Fibroblast of the aortic adventitia (primary cell): ENCODE measurements around the gene LYRM4. TPM values are rescaled to one million over a fixed set of nuclear protein-coding genes. Genes with fewer than 3 reads are reported as not detected.

ENCODE experiments used
- DNase-seq: peaks from one replicate; pipeline ENCODE4 v3.0.0-alpha.2; 2010; ENCODE audit warnings: low read depth
- H3K4me3 ChIP-seq: 2 replicates; pipeline ENCODE4 v1.5.1; 2011; ENCODE audit warnings: low read depth, mild to moderate bottlenecking, control low read depth, low read length, moderate library complexity
- CTCF ChIP-seq: IDR thresholded peaks from 2 replicates; pipeline ENCODE4 v1.5.1; 2011; ENCODE audit warnings: mild to moderate bottlenecking, low read length, control low read depth, inconsistent platforms; ENCODE audit not compliant: insufficient read depth
- total RNA-seq: library from RNA; depleted of rRNA; stranded (reverse); fragments of >200 nt; gene quantifications from 2 replicates; pipeline ENCODE4 v1.2.3, GENCODE V29; 2012; ENCODE audit warnings: low replicate concordance

Gene LYRM4
- total RNA-seq = 20.9 and 21.2 TPM in 2 replicates

- peak; percentile 83 for DNase-seq
- peak within 1 kb of the TSS; percentile 93 for H3K4me3 ChIP-seq
- peak; percentile 49 for TF ChIP-seq CTCF
These were observed at the start of gene LYRM4, which contains the start of gene FARS2 for GRCh38 chr6:5260661-5261544. Gene LYRM4 (minus strand): TSS chr6:5260950. CDS start chr6:5260733, 217 bp downstream. Gene FARS2 (plus strand): TSS chr6:5261513.

- no peak overlapping the region for H3K4me3 ChIP-seq
- DNase-seq = no peak
- no peak for TF ChIP-seq CTCF
These were observed 47.3 kb upstream of the LYRM4 start for GRCh38 chr6:5308066-5308465.

- DNase-seq = no peak
- no peak overlapping the region for H3K4me3 ChIP-seq
- TF ChIP-seq CTCF = no peak
These were observed 46.3 kb upstream of the LYRM4 start for GRCh38 chr6:5307058-5307457.

- H3K4me3 ChIP-seq = no peak overlapping the region
- no peak for TF ChIP-seq CTCF
- DNase-seq = no peak
These were observed 45.3 kb upstream of the LYRM4 start for GRCh38 chr6:5305968-5306626.

GRCh38 chr6:5303682-5304081 is 42.9 kb upstream of the LYRM4 start:
- no peak for DNase-seq
- H3K4me3 ChIP-seq = no peak overlapping the region
- no peak for TF ChIP-seq CTCF

- DNase-seq = no peak
- TF ChIP-seq CTCF = peak; percentile 24
These were observed 42.4 kb upstream of the LYRM4 start for GRCh38 chr6:5302995-5303622.

More at GRCh38 chr6:5302995-5303622, 42.4 kb upstream of the LYRM4 start:
- H3K4me3 ChIP-seq = no peak overlapping the region
